A549 treated with dexamethasone at 1 μM for 4 hours (cell line): Measurements from ENCODE around the gene CNOT4. TPM values are rescaled to one million over a fixed set of nuclear protein-coding genes. Genes with fewer than 3 reads are reported as not detected.

Source experiments
- total RNA-seq: library from RNA; stranded (reverse); fragments of 200-300 nt; extraction: Qiagen RNA extraction; gene quantifications from 5 replicates; pipeline ENCODE4 v1.2.3, GENCODE V29; 2022

Gene CNOT4, protein sequence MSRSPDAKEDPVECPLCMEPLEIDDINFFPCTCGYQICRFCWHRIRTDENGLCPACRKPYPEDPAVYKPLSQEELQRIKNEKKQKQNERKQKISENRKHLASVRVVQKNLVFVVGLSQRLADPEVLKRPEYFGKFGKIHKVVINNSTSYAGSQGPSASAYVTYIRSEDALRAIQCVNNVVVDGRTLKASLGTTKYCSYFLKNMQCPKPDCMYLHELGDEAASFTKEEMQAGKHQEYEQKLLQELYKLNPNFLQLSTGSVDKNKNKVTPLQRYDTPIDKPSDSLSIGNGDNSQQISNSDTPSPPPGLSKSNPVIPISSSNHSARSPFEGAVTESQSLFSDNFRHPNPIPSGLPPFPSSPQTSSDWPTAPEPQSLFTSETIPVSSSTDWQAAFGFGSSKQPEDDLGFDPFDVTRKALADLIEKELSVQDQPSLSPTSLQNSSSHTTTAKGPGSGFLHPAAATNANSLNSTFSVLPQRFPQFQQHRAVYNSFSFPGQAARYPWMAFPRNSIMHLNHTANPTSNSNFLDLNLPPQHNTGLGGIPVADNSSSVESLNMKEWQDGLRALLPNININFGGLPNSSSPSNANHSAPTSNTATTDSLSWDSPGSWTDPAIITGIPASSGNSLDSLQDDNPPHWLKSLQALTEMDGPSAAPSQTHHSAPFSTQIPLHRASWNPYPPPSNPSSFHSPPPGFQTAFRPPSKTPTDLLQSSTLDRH
- total RNA-seq, result 10.5 to 14.5 TPM (median 13.7 TPM) in 5 replicates

DNA sequence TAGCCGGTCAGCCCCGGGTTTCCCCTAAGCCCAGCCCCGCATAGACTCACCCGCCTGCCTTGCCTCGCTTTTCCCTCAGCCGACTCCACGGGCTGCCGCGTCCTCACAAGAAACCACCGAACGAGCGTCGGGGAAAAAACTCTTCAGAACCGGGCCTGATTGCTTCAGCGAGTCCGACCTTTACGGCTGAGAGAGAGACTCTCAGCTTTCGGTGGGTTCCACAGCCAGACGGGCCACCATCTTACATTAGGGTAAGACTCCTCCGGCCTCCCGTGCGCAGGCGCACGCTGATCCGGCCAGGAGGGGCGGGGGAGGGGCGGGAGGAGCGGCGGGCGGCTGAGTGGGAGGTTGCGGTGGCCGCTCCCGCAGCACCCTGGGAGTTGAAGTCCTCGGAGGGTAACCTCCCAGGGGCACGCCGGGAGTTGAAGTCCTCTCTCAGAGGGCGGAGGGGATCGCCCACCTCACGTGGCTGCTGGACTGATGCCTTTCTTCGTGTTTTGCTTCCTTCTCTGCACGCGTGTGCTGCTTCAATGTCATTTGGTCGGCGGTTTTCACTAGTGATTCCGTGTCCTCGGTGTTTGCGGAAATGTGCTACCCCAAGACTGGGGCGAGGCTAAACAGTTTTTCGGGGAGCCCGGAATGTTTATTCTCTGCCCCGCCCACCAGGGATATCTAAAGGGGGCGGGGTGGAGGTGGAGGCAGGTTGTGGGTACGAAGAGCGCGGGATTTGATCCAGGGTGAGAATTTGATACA lies at the start of gene CNOT4:
Gene CNOT4 (minus strand): TSS at position 264 of the 753 bp plus-strand sequence. CDS start 71,771 bp downstream, outside the sequence.

GRCh38 chr7:135557455-135558336 lies 47.8 kb upstream of the CNOT4 start, which contains the start of gene NUP205:
Gene NUP205 (plus strand): TSS chr7:135557917. CDS start chr7:135557945, 28 bp downstream.

Other genes with a start within 250 kb of the CNOT4 start
- gene NUP205, start 47.8 kb upstream of the CNOT4 start, total RNA-seq, result 44.6 to 53.0 TPM (median 50.2 TPM) in 5 replicates
- gene STMP1, start 152.4 kb upstream of the CNOT4 start, total RNA-seq, result 30.0 to 34.1 TPM (median 32.1 TPM) in 5 replicates
- gene SLC13A4, start 218.1 kb upstream of the CNOT4 start, total RNA-seq, result 0.13 to 0.22 TPM in 2 of 5 replicates, not detected in the others
- 0.05 to 0.15 TPM (median 0.09 TPM) in 4 of 5 replicates, not detected in the other for gene FAM180A, start 238.7 kb upstream of the CNOT4 start, total RNA-seq